ENCODE results near the gene RRP7A.

GRCh38 chr22:42528591-42529307 lies 9.2 kb upstream of the RRP7A start:
- no peak for TF ChIP-seq CTCF (IDR thresholded peaks at IDR 0.05)
- TF ChIP-seq POLR2A (IDR thresholded peaks at IDR 0.05), result no peak
